WTC11 (cell line): Measurements from ENCODE around the gene MS4A15. TPM values are rescaled to one million over a fixed set of nuclear protein-coding genes. Genes with fewer than 3 reads are reported as not detected.

Experiments used
- ATAC-seq: fragments of 200-7000 bp; cut with Tn5 transposase; 2 replicates; pipeline ENCODE4 v1.10.0; 2021; ENCODE audit warnings: mild to moderate bottlenecking, moderate library complexity
- CTCF ChIA-PET: fragments of 300-600 bp; sonication (Branson Sonifier 250); formaldehyde crosslinking; loops from one replicate; lab custom pipeline; 2021; ENCODE audit warnings: antibody characterized with exemption; lab: Charles Lee
- POLR2A ChIA-PET: fragments of 350-600 bp; sonication (Branson Sonifier 250); formaldehyde crosslinking; loops from one replicate; lab custom pipeline; 2021; ENCODE audit warnings: antibody characterized with exemption; lab: Charles Lee
- DNase-seq: peaks from one replicate; pipeline ENCODE4 v3.0.0; 2021; ENCODE audit warnings: low spot score
- H3K27ac Mint-ChIP-seq: 2 replicates; pipeline ENCODE4 v1.8.0; 2021; ENCODE audit warnings: mixed read lengths
- H3K27me3 Mint-ChIP-seq: 2 replicates; pipeline ENCODE4 v1.8.0; 2021; ENCODE audit warnings: low read depth, mild to moderate bottlenecking, moderate library complexity, mixed read lengths
- H3K36me3 Mint-ChIP-seq: 2 replicates; pipeline ENCODE4 v1.8.0; 2021; ENCODE audit warnings: mixed read lengths
- H3K4me1 Mint-ChIP-seq: 2 replicates; pipeline ENCODE4 v1.8.0; 2022; ENCODE audit warnings: mixed read lengths
- H3K4me3 Mint-ChIP-seq: 2 replicates; pipeline ENCODE4 v1.8.0; 2021; ENCODE audit warnings: mild to moderate bottlenecking, moderate library complexity, mixed read lengths
- H3K9me3 Mint-ChIP-seq: 2 replicates; pipeline ENCODE4 v1.8.0; 2021; ENCODE audit warnings: mixed read lengths
- AR ChIP-seq: fragments of 250-450 bp; sonication (Bioruptor Pico); IDR thresholded peaks from 2 replicates; pipeline ENCODE4 v1.9.0; 2021; ENCODE audit warnings: mild to moderate bottlenecking
- ARID4B ChIP-seq: sonication (generic); formaldehyde crosslinking; IDR thresholded peaks from 2 replicates; pipeline ENCODE4 v1.8.0; 2023; ENCODE audit warnings: missing genetic modification reagents, mild to moderate bottlenecking, borderline replicate concordance
- CDX4 ChIP-seq: fragments of 250-450 bp; sonication (Bioruptor Pico); IDR thresholded peaks from 2 replicates; pipeline ENCODE4 v1.9.0; 2021; ENCODE audit warnings: moderate library complexity, mild to moderate bottlenecking, inconsistent platforms, borderline replicate concordance
- CREB1 ChIP-seq: sonication (generic); formaldehyde crosslinking; IDR thresholded peaks from 2 replicates; pipeline ENCODE4 v1.8.0; 2023; ENCODE audit warnings: mild to moderate bottlenecking, missing genetic modification reagents
- JAZF1 ChIP-seq: fragments of 250-450 bp; sonication (Bioruptor Pico); IDR thresholded peaks from 2 replicates; pipeline ENCODE4 v1.9.0; 2021; ENCODE audit warnings: moderate library complexity, mild to moderate bottlenecking, inconsistent platforms
- NFATC4 ChIP-seq: fragments of 250-450 bp; sonication (Bioruptor Pico); IDR thresholded peaks from 2 replicates; pipeline ENCODE4 v1.9.0; 2021; ENCODE audit warnings: mild to moderate bottlenecking
- NFYB ChIP-seq: sonication (generic); formaldehyde crosslinking; conservative IDR thresholded peaks from 2 replicates; pipeline ENCODE4 v1.8.0; 2022; ENCODE audit warnings: low read depth, missing genetic modification reagents
- OVOL2 ChIP-seq: fragments of 250-450 bp; sonication (Bioruptor Pico); IDR thresholded peaks from 2 replicates; pipeline ENCODE4 v1.9.0; 2021; ENCODE audit warnings: mild to moderate bottlenecking, borderline replicate concordance
- SMAD4 ChIP-seq: sonication (generic); formaldehyde crosslinking; IDR thresholded peaks from 2 replicates; pipeline ENCODE4 v1.8.0; 2022; ENCODE audit warnings: mild to moderate bottlenecking, missing genetic modification reagents
- ZBTB43 ChIP-seq: sonication (generic); formaldehyde crosslinking; IDR thresholded peaks from 2 replicates; pipeline ENCODE4 v1.8.1; 2023; ENCODE audit warnings: mild to moderate bottlenecking, missing genetic modification reagents
- ZNF281 ChIP-seq: sonication (generic); formaldehyde crosslinking; IDR thresholded peaks from 2 replicates; pipeline ENCODE4 v1.8.0; 2023; ENCODE audit warnings: mild to moderate bottlenecking, missing genetic modification reagents
- total RNA-seq: library from RNA; stranded (reverse); gene quantifications from 3 replicates; pipeline ENCODE4 v1.2.3, GENCODE V29; 2021

The MS4A15 gene
- total RNA-seq, 1 experiment from 2014 or later = 0.09 TPM

- no peak for TF ChIP-seq AR (CRISPR knock-in tag)
- TF ChIP-seq ZBTB43 = no peak
- TF ChIP-seq JAZF1 (CRISPR knock-in tag) = no peak
These were observed 14.5 kb downstream of the MS4A15 start (continued) for GRCh38 chr11:60771146-60771545.

- no peaks in the 10 kb centered on the region for H3K9me3 Mint-ChIP-seq
- ATAC-seq = no peak
- POLR2A ChIA-PET = no interaction called here
- CTCF ChIA-PET = interaction anchor here (1.1 to 8.9 kb wide), 3 partner anchors 8 to 115 kb away, joined by 3 to 125 read pairs (median 5); no protein-coding TSS in a partner anchor
- TF ChIP-seq CDX4 (CRISPR knock-in tag) = no peak
- no peak for TF ChIP-seq ZNF281 (CRISPR knock-in tag)
- TF ChIP-seq OVOL2 = no peak
- TF ChIP-seq CREB1 (CRISPR knock-in tag) = no peak
- no peak for TF ChIP-seq NFATC4 (CRISPR knock-in tag)
- no peak for TF ChIP-seq NFYB
- TF ChIP-seq ARID4B (CRISPR knock-in tag) = no peak
- no peak for TF ChIP-seq SMAD4
- TF ChIP-seq, all 79 proteins: peak for 0
- Mint-ChIP-seq H3K4me1 (peaks cover 11% of the 10 kb centered on the region), H3K27ac (no peak overlapping the region), H3K36me3 (no peaks in the 10 kb centered on the region; the same call in 1 of the 2 replicates), H3K4me3 (no peak overlapping the region), H3K27me3 (peaks cover 35% of the 10 kb centered on the region)
- no peak for DNase-seq
These were observed 15.3 kb downstream of the MS4A15 start for GRCh38 chr11:60771879-60772525.
